KOPT-K1 (cell line): Measurements from ENCODE around the gene CCDC66.
"Not testable (repeated sequence)": the region's sequence is repeated elsewhere in the genome, so short reads cannot be mapped to it uniquely, and the experiment has no call there.

ENCODE experiments used
- H3K27ac ChIP-seq: fragments of 200-600 bp; sonication (generic); 2 replicates; pipeline ENCODE4 v1.5.1; 2016; ENCODE audit warnings: antibody characterized with exemption, mild to moderate bottlenecking, low read depth, low read length; ENCODE audit not compliant: poor library complexity, severe bottlenecking
- H3K36me3 ChIP-seq: fragments of 200-600 bp; sonication (generic); 2 replicates; pipeline ENCODE4 v1.5.1; 2017; ENCODE audit warnings: antibody characterized with exemption, mild to moderate bottlenecking, low read length, moderate library complexity; ENCODE audit not compliant: insufficient read depth
- H3K9me3 ChIP-seq: fragments of 200-600 bp; sonication (generic); 2 replicates; pipeline ENCODE4 v1.5.1; 2017; ENCODE audit warnings: antibody characterized with exemption, low read length, mild to moderate bottlenecking; ENCODE audit not compliant: insufficient read depth, poor library complexity, severe bottlenecking

CCDC66 gene

DNA sequence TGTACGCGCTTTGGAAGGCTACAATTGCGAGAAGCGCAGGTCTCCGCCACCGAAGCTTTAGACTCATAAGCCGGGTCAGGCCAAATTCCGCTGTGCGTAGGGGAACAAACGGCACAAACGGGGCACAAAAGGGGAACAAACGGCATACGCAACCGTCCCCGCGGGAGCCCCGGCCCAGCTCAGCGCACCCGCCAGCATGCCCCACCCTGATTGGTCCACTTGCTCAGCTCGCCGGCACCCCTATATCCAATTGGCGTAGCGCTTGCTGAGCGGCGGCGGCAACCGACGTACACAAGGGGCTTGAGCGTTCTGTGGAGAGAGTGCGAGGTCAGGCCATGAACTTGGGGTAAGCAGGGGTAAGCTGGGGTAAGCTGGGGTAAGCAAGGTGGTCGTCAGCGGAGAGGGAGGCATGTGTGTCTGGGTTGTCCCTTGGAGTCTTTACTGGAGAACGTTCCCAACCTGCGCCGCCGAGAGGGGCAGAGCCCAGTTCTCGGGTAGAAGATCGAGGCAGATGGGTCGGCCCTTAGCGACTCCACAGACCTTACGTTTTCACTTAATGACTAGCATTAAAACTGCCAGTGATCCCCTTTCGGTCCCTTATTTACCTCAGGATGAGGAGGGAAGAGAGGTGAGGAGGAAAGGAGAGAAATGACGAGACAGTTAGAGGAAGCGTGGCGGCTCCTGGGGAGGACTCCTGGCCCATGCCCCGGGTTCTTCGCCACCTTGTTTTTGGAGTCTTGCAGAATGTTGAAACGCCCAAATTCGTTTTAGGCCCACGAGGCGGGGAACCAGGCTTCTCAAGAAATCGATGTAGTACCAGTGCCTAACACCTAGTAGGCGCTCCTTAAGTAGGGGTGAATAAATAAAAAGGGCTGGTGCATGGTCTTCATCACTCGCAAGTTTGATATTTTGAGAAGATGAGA is at the start of gene CCDC66:
Gene CCDC66 (plus strand): TSS at position 268 of the 923 bp plus-strand sequence. CDS start 68 bp downstream, at position 336.
- Histone ChIP-seq H3K9me3 (peaks cover 3% of the 10 kb centered on the region), H3K27ac (peak within 1 kb of the TSS; percentile 72), H3K36me3 (peaks cover 35% of the 10 kb centered on the region)

DNA sequence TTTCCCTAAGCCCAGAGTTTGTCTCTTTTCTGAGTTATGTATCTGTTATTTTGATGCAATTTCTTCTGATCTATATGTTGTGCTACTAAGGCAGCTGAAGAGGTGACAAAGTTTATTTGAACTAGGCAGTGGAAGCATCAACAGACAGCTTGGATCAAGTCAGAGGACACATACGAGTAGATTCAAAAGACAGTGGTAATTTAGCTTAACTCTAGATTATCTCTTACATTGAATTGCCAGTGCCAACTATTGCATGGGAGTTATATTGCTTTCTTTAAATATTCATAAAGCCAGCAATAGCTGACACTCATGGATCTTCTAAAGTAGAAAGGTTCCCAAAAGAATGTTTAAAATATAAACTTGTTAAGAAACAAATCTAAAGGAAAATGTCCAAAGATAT is 37.3 kb upstream of the CCDC66 start:
- H3K9me3 ChIP-seq = no peaks in the 10 kb centered on the region
- no peaks in the 10 kb centered on the region for H3K36me3 ChIP-seq
- no peak overlapping the region for H3K27ac ChIP-seq

DNA sequence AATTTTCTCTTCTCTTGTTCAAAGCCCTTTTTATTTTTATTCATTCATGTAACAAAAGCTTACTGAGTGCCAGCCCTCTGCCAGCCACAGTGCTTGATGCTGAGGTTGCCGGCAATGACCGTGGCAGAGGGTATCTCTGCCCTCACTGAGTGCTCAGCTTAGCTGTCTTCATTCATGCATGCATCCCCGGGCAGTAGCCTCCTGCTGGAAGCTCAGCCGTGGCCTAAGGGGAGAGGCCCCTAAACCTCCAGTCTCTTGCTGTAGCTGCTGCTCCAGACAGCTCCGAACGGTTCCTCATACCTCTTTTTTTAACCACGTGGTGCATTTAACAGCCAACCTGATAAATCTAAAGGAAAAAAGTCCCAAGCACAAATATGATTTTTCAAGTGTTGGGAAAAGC is 34.6 kb upstream of the CCDC66 start:
- H3K27ac ChIP-seq = no peak overlapping the region
- H3K36me3 ChIP-seq = no peaks in the 10 kb centered on the region
- no peaks in the 10 kb centered on the region for H3K9me3 ChIP-seq

DNA sequence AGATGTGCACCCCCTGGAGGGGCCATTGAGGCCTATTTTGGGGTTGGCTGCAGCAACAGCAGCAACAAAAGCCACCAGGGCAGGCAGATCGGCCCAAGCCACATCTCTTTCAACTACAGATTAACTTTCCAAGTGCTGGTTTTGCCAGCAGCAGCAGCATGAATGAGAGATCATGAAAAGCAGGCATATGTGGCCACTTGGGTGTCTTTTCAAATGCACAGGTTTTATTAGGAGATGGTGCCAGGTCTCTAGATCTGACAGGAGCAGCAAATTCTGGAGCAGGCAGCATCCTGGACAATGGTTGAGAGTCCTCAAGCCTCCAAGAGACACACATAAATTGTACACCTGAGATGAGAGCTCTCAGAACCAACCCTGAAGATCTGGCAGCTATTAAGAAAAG is 31.7 kb upstream of the CCDC66 start:
- Histone ChIP-seq H3K9me3 (no peaks in the 10 kb centered on the region), H3K27ac (no peak overlapping the region), H3K36me3 (no peaks in the 10 kb centered on the region)

DNA sequence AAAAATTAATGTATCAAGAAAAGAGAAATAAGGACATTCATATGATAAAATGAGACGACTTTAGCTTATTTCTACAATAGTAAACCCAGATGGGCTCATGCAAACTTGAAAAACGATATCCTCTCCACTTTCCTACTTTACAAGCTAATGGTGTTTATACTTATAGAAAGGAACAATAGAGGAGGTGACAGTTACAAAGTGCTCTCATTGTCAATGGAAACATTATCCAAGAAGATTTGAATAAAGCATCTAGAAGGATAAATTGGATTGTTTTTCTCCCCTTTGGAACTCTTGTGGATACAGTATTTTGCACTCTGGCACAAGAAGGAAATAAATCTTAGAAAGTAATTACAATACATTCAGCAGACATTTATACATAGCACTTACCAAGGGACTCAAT is 20.2 kb upstream of the CCDC66 start:
- Histone ChIP-seq H3K27ac (no peak overlapping the region), H3K36me3 (no peaks in the 10 kb centered on the region), H3K9me3 (peaks cover 11% of the 10 kb centered on the region)

DNA sequence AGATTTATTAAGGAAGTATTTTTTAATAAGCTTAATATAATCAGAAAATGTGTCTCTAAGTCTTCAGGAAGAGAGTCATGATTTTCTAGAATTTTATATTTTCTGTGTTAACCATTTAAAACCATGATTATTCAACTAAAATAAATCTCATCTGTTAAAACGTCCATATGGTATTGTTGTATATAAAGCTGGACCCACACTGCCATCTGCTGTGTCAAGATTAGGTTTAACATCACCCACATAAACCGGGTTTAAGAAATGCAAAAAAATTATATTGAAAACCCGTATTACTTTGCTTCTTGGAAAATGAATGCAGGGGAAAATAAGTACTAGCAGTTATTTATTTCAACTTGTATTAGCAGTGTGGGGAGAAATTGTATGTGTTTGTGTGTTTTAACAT is 9.5 kb upstream of the CCDC66 start:
- Histone ChIP-seq H3K36me3 (no peaks in the 10 kb centered on the region), H3K9me3 (peaks cover 6% of the 10 kb centered on the region), H3K27ac (no peak overlapping the region)

DNA sequence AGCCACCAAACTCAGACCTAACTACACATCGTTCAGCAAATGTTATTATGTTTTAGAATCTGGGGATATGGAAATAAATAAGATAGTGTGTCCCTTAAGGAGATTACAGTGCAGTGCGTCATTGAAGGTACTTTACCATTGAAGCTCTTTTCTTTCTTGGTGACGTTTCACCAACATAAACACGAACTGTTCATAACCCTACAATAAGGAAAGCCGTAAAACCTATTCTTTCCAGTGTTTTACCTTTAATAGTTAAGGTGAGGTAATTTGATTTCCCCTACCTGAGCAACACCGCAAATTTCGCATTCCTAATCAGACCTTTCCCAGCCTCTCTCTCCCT is 826 bp downstream of the CCDC66 start:
- H3K36me3 ChIP-seq = peaks cover 40% of the 10 kb centered on the region
- no peaks in the 10 kb centered on the region for H3K9me3 ChIP-seq
- H3K27ac ChIP-seq = peak overlapping the region; percentile 72

DNA sequence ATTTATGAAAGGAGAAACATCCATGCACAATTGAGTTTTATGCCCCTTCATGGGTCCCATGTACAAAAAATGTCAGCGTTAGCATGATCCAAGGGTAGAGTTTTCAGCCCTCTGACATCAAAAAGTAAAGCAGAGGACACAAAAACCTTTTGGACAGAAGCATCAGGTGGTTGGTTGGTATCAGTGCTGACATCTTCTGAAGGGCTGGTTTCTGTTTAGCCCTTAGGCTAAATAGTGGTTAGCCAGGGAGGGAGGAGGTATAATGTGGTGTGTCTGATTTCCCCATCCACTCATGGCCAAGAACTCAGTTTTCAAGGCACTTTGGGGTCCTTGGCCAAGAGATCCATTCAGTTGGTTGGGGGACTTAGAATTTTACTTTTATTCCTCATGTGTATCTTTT is 16.5 kb downstream of the CCDC66 start:
- Histone ChIP-seq H3K36me3 (peaks cover 88% of the 10 kb centered on the region), H3K27ac (no peak overlapping the region), H3K9me3 (peaks cover 5% of the 10 kb centered on the region)

DNA sequence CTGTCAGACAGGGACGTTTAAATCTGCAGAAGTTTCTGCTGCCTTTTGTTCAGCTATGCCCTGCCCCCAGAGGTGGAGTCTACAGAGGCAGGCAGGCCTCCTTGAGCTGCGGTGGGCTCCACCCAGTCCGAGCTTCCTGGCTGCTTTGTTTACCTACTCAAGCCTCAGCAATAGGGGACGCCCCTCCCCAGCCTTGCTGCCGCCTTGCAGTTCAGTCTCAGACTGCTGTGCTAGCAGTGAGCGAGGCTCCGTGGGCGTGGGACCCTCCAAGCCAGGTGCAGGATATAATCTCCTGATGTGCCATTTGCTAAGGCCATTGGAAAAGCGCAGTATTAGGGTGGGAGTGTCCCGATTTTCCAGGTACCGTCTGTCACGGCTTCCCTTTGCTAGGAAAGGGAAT is 25.0 kb downstream of the CCDC66 start:
- Histone ChIP-seq H3K9me3 (peaks cover 11% of the 10 kb centered on the region), H3K36me3 (peaks cover 27% of the 10 kb centered on the region)
- not testable (repeated sequence) for H3K27ac ChIP-seq

DNA sequence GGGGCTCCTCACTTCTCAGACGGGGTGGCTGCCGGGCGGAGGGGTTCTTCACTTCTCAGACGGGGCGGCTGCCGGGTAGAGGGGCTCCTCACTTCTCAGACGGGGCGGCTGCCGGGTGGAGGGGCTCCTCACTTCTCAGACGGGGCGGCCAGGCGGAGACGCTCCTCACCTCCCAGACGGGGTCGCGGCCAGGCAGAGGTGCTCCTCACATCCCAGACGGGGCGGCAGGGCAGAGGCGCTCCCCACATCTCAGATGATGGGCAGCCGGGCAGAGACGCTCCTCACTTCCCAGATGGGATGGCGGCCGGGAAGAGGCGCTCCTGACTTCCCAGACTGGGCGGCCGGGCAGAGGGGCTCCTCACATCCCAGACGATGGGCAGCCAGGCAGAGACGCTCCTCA is 27.3 kb downstream of the CCDC66 start:
- peaks cover 17% of the 10 kb centered on the region for H3K36me3 ChIP-seq
- not testable (repeated sequence) for H3K9me3 ChIP-seq, H3K27ac ChIP-seq

DNA sequence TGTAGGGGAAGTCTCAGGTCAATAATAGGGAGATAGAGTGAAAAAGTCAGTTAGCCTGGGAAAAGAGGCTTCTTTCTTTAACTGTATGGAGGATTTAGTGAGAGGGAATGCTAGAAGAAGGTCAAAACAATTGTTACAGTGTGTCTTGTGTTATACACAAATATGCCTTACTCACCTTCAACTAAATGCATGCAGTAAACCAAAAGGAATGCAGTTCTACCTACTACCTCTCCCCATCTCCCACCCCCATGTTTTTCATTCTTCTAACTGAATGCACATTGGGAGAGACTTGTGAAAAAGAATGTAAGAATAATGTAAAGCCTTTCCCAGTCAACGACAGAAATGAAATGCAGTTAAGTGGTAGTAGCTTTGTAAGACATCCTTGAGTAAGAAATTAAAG is 33.8 kb downstream of the CCDC66 start:
- H3K9me3 ChIP-seq = no peaks in the 10 kb centered on the region
- peaks cover 30% of the 10 kb centered on the region for H3K36me3 ChIP-seq
- no peak overlapping the region for H3K27ac ChIP-seq

DNA sequence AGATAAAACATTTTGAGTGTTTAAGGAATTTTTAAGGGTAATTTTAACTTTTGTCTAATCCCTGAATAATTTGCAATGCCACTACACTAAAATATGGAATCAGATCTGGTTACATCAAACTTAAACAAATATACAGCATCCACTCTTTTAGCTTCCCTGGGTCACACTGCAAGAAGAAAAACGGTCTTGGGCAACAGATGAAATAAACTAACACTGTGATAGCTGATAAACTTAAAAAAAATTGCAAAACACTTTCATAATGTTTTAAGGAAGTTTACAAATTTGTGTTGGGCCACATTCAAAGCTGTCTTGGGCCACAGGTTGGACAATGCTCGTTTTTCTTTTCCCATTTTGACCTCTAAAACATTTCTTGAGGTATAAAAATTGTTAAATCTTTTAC is 34.3 kb downstream of the CCDC66 start:
- Histone ChIP-seq H3K9me3 (no peaks in the 10 kb centered on the region), H3K36me3 (peaks cover 34% of the 10 kb centered on the region), H3K27ac (no peak overlapping the region)

DNA sequence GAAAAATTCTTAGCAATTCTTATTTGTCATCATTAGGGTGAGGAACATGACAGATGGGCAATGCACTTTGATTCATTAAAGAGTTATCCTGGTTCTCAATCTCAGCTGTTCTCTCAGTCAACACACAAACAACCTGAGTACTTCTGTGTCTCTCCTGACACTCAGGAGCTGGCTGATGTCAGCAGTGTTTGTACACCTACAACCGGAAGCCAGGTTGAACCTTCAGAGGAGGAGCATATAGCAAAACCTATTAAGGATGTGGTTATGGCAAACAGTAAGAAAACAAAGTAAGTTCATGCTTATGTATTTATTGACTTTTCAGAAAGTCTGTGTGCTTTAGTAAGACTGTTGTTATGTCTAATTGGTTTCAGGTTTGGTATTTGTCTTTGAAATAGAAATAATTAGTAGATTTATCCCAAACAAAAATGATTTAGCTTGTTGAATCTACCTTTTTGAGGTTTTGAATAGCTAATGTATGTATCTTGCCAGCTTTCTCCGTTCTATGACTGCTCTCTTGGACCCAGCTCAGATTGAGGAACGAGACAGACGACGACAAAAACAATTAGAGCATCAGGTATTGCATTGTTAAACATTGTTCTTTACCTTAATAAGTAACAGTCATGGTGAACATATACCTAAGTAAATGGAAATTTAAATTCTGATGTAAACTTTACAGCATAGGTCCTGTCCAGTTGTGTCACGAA is 36.6 kb downstream of the CCDC66 start:
- Histone ChIP-seq H3K27ac (no peak overlapping the region), H3K36me3 (peaks cover 56% of the 10 kb centered on the region), H3K9me3 (no peaks in the 10 kb centered on the region)

DNA sequence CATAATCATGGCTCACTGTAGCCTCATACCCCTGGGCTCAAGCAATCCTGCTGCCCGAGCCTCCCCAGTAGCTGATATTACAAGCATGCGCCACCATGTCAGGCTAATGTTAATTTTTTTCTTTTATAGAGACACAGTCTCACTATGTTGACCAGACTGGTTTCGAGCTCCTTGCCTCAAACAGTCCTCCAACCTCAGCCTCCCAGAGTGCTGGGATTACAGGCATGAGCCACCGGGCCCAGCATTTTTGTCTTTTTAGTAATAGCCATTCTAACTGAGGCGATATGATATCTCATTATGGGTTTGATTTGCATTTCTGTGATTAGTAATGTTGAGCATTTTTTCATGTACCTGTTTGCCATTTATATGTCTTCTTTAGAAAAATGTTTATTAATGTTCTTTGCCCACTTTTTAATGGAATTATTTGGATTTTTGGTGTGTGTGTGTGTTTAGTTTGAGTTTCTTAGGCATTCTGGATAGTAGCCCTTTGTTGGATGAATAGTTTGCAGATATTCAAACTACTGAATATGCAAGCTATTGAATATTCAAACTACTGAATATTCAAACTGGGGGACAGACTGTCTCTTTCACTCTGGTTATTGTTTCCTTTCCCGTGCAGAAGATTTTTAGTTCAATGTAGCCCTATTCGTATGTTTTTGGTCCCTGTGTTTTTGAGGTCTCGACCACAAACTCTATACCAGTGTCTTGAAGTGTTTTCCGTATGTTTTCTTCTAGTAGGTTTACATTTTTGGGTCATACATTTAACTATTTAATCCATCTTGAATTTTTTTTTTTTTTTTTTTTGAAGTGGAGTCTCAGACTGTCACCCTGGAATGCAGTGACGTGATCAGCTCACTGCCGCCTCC is 39.2 kb downstream of the CCDC66 start:
- no peak overlapping the region for H3K27ac ChIP-seq
- H3K9me3 ChIP-seq = peaks cover 5% of the 10 kb centered on the region
- H3K36me3 ChIP-seq = peaks cover 71% of the 10 kb centered on the region

DNA sequence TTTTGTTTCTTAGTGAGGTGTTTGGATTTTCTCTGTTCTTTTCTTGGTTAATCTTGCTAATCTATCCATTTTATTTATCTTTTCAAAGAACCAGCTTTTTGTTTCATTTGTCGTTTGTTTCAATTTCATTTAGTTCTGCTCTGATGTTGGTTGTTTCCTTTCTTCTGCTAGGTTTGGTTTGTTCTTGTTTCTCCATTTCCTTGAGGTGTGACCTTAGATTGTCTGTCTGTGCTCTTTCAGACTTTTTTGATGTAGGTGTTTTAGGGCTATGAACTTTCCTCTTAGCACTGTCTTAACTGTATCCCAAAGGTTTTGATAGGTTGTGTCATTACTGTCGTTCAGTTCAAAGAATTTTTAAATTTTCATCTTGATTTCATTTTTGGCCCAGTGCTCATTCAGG is 51.5 kb downstream of the CCDC66 start:
- H3K36me3 ChIP-seq = peaks cover 33% of the 10 kb centered on the region
- peaks cover 11% of the 10 kb centered on the region for H3K9me3 ChIP-seq
- H3K27ac ChIP-seq = not testable (repeated sequence)
